Fibroblast of lung (primary cell): ENCODE data around the gene PROM2. TPM values are rescaled to one million over a fixed set of nuclear protein-coding genes. Genes with fewer than 3 reads are reported as not detected.
"Not testable (repeated sequence)": the region's sequence is repeated elsewhere in the genome, so short reads cannot be mapped to it uniquely, and the experiment has no call there.

ENCODE experiments used
- DNase-seq, 2 donors: peaks; one replicate each; pipeline versions ENCODE4 v3.0.0 to v3.0.0-alpha.2; 2010; ENCODE audit warnings: low read depth in 2 of 2
- H2AFZ ChIP-seq: 2 replicates; pipeline ENCODE4 v1.5.1; 2012; ENCODE audit warnings: low read length, control low read depth, inconsistent platforms
- H3K27ac ChIP-seq: 2 replicates; pipeline ENCODE4 v1.5.1; 2011; ENCODE audit warnings: low read length, control low read depth; ENCODE audit not compliant: insufficient read depth
- H3K27me3 ChIP-seq: 2 replicates; pipeline ENCODE4 v1.5.1; 2011; ENCODE audit warnings: mild to moderate bottlenecking, low read length; ENCODE audit not compliant: control insufficient read depth, insufficient read depth
- H3K36me3 ChIP-seq: 2 replicates; pipeline ENCODE4 v1.5.1; 2011; ENCODE audit warnings: low read length; ENCODE audit not compliant: control insufficient read depth, insufficient read depth
- H3K4me1 ChIP-seq: 2 replicates; pipeline ENCODE4 v1.5.1; 2011; ENCODE audit warnings: low read length; ENCODE audit not compliant: control insufficient read depth, insufficient read depth; ENCODE audit errors: extremely low read depth
- H3K4me2 ChIP-seq: 2 replicates; pipeline ENCODE4 v1.5.1; 2011; ENCODE audit warnings: low read length, control low read depth; ENCODE audit not compliant: insufficient read depth; ENCODE audit errors: extremely low read depth
- H3K4me3 ChIP-seq, 4 experiments: fragments of 200-600 bp in 1 of 4; sonication (generic) in 1 of 4; replicated peaks in 1 of 4; 2 replicates each; pipeline ENCODE4 v1.5.1; 2011 to 2016; ENCODE audit warnings: low read length in 4 of 4, low read depth in 3 of 4, mild to moderate bottlenecking in 3 of 4, control low read depth in 2 of 4, inconsistent platforms in 1 of 4, mixed read lengths in 1 of 4; ENCODE audit not compliant: insufficient read depth in 1 of 4; ENCODE audit errors: control extremely low read depth in 1 of 4
- H3K79me2 ChIP-seq: 2 replicates; pipeline ENCODE4 v1.5.1; 2012; ENCODE audit warnings: mild to moderate bottlenecking, low read length, inconsistent platforms; ENCODE audit not compliant: control insufficient read depth, insufficient read depth
- H3K9ac ChIP-seq: 2 replicates; pipeline ENCODE4 v1.5.1; 2011; ENCODE audit warnings: mild to moderate bottlenecking, low read length, control low read depth; ENCODE audit not compliant: insufficient read depth
- H3K9me3 ChIP-seq: 2 replicates; pipeline ENCODE4 v1.5.1; 2012; ENCODE audit warnings: low read depth, low read length; ENCODE audit not compliant: control insufficient read depth, insufficient read depth
- H4K20me1 ChIP-seq: 2 replicates; pipeline ENCODE4 v1.5.1; 2011; ENCODE audit warnings: low read length; ENCODE audit not compliant: control insufficient read depth, insufficient read depth; ENCODE audit errors: extremely low read depth
- EZH2 ChIP-seq: IDR thresholded peaks from 2 replicates; pipeline ENCODE4 v1.5.1; 2012; ENCODE audit warnings: low read length, control low read depth, mild to moderate bottlenecking; ENCODE audit errors: missing control alignments
- polyA plus RNA-seq, 2 donors: library from polyadenylated mRNA; depleted of rRNA in 1 of 2; stranded (reverse) in 1 of 2; unstranded in 1 of 2; fragments of >200 nt; gene quantifications; 2 replicates each; pipeline ENCODE4 v1.2.1, GENCODE V29; 2011 to 2012; ENCODE audit warnings: missing spikeins in 1 of 2
- total RNA-seq: library from RNA; depleted of rRNA; stranded (reverse); fragments of >200 nt; gene quantifications from 2 replicates; pipeline ENCODE4 v1.2.1, GENCODE V29; 2014
- TF ChIP-seq, protein P1 (sequence below), 2 donors: IDR thresholded peaks in 1 of 2; conservative IDR thresholded peaks in 1 of 2; 1 replicate in 1 of 2; 2 replicates in 1 of 2; pipeline ENCODE4 v1.5.1; 2011 to 2012; ENCODE audit warnings: low read length in 2 of 2, control low read depth in 1 of 2, inconsistent platforms in 1 of 2, low read depth in 1 of 2, mild to moderate bottlenecking in 1 of 2

Gene PROM2
- total and polyA plus RNA-seq, 2 donors (not counting 1 experiment from before 2014, with no cell fraction given) = 0.05 to 0.33 TPM

DNA sequence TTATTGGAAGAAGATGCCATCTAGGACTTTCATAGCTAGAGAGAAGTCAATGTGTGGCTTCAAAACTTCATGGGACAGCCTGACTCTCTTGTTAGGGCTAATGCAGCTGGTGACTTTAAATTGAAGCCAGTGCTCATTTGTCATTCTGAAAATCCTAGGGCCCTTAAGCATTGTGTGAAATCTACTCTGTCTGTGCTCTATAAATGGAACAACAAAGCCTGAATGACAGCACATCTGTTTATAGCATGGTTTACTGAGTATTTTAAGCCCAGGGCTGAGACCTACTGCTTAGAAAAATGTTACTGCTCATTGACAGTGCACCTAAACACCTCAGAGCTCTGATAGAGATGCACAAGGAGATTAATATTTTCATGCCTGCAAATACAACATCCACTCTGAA lies 36.1 kb upstream of the PROM2 start:
- no peak overlapping the region for H3K27ac ChIP-seq
- no peaks in the 10 kb centered on the region for H3K27me3 ChIP-seq
- no peaks in the 10 kb centered on the region for H3K79me2 ChIP-seq
- no peaks in the 10 kb centered on the region for H3K9me3 ChIP-seq
- DNase-seq = no peak
- no peak overlapping the region for H3K4me3 ChIP-seq
- TF ChIP-seq, protein P1, sequence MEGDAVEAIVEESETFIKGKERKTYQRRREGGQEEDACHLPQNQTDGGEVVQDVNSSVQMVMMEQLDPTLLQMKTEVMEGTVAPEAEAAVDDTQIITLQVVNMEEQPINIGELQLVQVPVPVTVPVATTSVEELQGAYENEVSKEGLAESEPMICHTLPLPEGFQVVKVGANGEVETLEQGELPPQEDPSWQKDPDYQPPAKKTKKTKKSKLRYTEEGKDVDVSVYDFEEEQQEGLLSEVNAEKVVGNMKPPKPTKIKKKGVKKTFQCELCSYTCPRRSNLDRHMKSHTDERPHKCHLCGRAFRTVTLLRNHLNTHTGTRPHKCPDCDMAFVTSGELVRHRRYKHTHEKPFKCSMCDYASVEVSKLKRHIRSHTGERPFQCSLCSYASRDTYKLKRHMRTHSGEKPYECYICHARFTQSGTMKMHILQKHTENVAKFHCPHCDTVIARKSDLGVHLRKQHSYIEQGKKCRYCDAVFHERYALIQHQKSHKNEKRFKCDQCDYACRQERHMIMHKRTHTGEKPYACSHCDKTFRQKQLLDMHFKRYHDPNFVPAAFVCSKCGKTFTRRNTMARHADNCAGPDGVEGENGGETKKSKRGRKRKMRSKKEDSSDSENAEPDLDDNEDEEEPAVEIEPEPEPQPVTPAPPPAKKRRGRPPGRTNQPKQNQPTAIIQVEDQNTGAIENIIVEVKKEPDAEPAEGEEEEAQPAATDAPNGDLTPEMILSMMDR (conservative IDR thresholded peaks at IDR 0.05 in 1 of 2, IDR thresholded peaks at IDR 0.05 in 1 of 2; ENCODE audit: low read depth in 1 of 2, low read length in 2 of 2) = no peak
- no peak for TF ChIP-seq EZH2
- H4K20me1 ChIP-seq = no peaks in the 10 kb centered on the region
- no peak overlapping the region for H3K4me2 ChIP-seq
- no peaks in the 10 kb centered on the region for H3K4me1 ChIP-seq
- no peaks in the 10 kb centered on the region for H3K36me3 ChIP-seq
- H3K9ac ChIP-seq = no peak overlapping the region
- H2AFZ ChIP-seq = no peak overlapping the region

DNA sequence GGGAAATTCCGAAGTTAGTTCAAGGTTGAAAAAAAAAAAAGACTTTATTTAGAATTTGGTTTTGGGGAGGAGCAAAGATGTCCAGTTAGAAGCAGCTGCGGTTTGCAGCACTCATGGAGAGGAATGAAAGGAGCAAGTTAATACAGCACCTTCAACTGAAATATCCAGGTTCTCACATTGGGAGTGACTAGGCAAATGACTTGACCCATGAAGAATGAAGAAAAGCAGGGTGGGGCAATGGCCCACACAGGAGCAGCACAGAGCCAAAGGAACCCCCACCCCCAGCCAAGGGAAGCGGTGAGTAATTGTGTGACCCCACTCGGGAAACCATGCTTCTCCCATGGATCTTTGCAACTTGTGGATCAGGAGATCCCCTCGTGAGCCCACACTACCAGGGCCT lies 34.2 kb upstream of the PROM2 start:
- no peak overlapping the region for H3K9ac ChIP-seq
- H2AFZ ChIP-seq = no peak overlapping the region
- H4K20me1 ChIP-seq = no peaks in the 10 kb centered on the region
- H3K79me2 ChIP-seq = no peaks in the 10 kb centered on the region
- no peak overlapping the region for H3K27ac ChIP-seq
- H3K4me2 ChIP-seq = no peak overlapping the region
- no peak overlapping the region for H3K4me3 ChIP-seq
- no peaks in the 10 kb centered on the region for H3K9me3 ChIP-seq
- H3K4me1 ChIP-seq = no peaks in the 10 kb centered on the region
- no peaks in the 10 kb centered on the region for H3K36me3 ChIP-seq
- H3K27me3 ChIP-seq = no peaks in the 10 kb centered on the region
- no peak for DNase-seq
- TF ChIP-seq, protein P1 (conservative IDR thresholded peaks at IDR 0.05 in 1 of 2, IDR thresholded peaks at IDR 0.05 in 1 of 2; ENCODE audit: low read depth in 1 of 2, low read length in 2 of 2) = no peak
- TF ChIP-seq EZH2 = no peak

DNA sequence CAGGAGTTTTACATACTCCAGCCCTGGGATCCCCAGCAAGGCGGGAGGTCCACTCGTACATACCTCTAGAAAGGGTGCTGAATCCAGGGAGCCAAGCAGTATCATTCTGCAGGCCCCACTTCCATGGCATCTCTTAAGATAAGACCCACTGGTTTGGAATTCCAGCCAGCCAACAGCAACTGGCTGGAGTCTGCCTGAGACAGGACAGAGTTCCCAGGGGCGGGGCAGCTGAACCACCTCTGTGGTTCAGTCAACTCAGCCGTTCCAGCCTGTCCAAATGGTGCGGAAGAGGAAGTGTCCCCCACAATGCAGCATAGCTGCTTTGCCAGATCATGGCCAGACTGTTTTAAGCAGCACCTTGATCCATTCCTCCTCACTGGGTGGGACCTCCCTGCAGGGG lies 33.7 kb upstream of the PROM2 start:
- no peak for DNase-seq
- Histone ChIP-seq H3K9ac (no peak overlapping the region), H3K4me3 (no peak overlapping the region), H3K36me3 (no peaks in the 10 kb centered on the region), H4K20me1 (no peaks in the 10 kb centered on the region), H3K4me1 (no peaks in the 10 kb centered on the region), H3K27ac (no peak overlapping the region), H3K27me3 (no peaks in the 10 kb centered on the region), H3K4me2 (no peak overlapping the region), H3K9me3 (no peaks in the 10 kb centered on the region), H3K79me2 (no peaks in the 10 kb centered on the region), H2AFZ (no peak overlapping the region)
- TF ChIP-seq, protein P1 (conservative IDR thresholded peaks at IDR 0.05 in 1 of 2, IDR thresholded peaks at IDR 0.05 in 1 of 2; ENCODE audit: low read depth in 1 of 2, low read length in 2 of 2) = no peak
- TF ChIP-seq EZH2 = no peak

DNA sequence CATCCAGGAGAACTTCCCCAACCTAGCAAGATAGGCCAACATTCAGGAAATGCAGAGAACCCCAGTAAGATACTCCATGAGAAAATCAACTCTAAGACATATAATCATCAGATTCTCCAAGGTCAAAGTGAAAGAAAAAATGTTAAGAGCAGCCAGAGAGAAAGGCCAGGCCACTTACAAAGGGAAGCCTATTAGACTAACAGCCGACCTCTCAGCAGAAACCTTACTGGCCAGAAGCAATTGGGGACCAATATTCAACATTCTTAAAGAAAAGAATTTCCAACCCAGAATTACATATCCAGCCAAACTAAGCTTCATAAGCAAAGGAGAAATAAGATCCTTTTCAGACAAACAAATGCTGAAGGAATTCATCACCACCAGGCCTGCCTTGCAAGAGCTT lies 32.2 kb upstream of the PROM2 start:
- H2AFZ ChIP-seq, H3K9ac ChIP-seq, DNase-seq, H3K79me2 ChIP-seq, H3K4me1 ChIP-seq, H3K4me2 ChIP-seq, H3K27ac ChIP-seq, H3K27me3 ChIP-seq, H3K36me3 ChIP-seq, H4K20me1 ChIP-seq, H3K4me3 ChIP-seq, H3K9me3 ChIP-seq: not testable (repeated sequence)
